Heart left ventricle (tissue), 13 donors: ENCODE data around the gene ARHGAP8.

Experiments used
- POLR2A ChIP-seq, 2 donors: fragments of 450-650 bp; IDR thresholded peaks; one replicate each; pipeline ENCODE4 v1.6.1; 2017; ENCODE audit warnings: antibody characterized with exemption in 2 of 2, mild to moderate bottlenecking in 2 of 2, moderate library complexity in 2 of 2
- TF ChIP-seq, protein P1 (sequence below), 12 donors: fragments of 200-600 bp; sonication (generic) in 4 of 12; IDR thresholded peaks; one replicate each; pipeline versions ENCODE4 v1.5.0 to v1.8.0; 2018 to 2022; ENCODE audit warnings: antibody characterized with exemption in 12 of 12, mild to moderate bottlenecking in 5 of 12
- donor health status: ischemic (EF 13 %, LVEDD 7.1; RV severe dilation, severe dysfunction).
- donor health status: DM: no; HTN: yes; CAD: no.
- donor health status: DM: no; HTN: no; CAD: no.
- donor health status: ischemic (EF 25% LVEDD 6.9; RV normal size, moderate dysfunction).
- donor health status: ischemic (EF 25% LVEDD 5.7; RV mildly dilated, moderate dysfunction).
- donor health status: ischemic (EF 35%, LVEDD 5.7; RV mildly dilated, moderate dysfunction).
- donor health status: nonischemic (EF 11% LVEDD 7.7; RV severe dilation, severe dysfunction).
- donor health status: DM: yes; HTN: yes; CAD: no.
- donor health status: PGD.
- donor health status: ischemic (EF 29% LVEDD 5.4; RV normal size, mild dysfunction).
- donor health status: nonischemic (EF 23%, LVEDD 6.1; RV moderate dilation, normal function).

GRCh38 chr22:44780876-44781449 is 28.6 kb downstream of the ARHGAP8 start:
- TF ChIP-seq, protein P1, sequence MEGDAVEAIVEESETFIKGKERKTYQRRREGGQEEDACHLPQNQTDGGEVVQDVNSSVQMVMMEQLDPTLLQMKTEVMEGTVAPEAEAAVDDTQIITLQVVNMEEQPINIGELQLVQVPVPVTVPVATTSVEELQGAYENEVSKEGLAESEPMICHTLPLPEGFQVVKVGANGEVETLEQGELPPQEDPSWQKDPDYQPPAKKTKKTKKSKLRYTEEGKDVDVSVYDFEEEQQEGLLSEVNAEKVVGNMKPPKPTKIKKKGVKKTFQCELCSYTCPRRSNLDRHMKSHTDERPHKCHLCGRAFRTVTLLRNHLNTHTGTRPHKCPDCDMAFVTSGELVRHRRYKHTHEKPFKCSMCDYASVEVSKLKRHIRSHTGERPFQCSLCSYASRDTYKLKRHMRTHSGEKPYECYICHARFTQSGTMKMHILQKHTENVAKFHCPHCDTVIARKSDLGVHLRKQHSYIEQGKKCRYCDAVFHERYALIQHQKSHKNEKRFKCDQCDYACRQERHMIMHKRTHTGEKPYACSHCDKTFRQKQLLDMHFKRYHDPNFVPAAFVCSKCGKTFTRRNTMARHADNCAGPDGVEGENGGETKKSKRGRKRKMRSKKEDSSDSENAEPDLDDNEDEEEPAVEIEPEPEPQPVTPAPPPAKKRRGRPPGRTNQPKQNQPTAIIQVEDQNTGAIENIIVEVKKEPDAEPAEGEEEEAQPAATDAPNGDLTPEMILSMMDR (IDR thresholded peaks at IDR 0.05) = no peak
- TF ChIP-seq POLR2A (IDR thresholded peaks at IDR 0.05) = no peak
